ENCODE results near the gene MUL1.
A peak's percentile ranks its signal among the peaks of the same experiment; 100 is the strongest.

The MUL1 gene

DNA sequence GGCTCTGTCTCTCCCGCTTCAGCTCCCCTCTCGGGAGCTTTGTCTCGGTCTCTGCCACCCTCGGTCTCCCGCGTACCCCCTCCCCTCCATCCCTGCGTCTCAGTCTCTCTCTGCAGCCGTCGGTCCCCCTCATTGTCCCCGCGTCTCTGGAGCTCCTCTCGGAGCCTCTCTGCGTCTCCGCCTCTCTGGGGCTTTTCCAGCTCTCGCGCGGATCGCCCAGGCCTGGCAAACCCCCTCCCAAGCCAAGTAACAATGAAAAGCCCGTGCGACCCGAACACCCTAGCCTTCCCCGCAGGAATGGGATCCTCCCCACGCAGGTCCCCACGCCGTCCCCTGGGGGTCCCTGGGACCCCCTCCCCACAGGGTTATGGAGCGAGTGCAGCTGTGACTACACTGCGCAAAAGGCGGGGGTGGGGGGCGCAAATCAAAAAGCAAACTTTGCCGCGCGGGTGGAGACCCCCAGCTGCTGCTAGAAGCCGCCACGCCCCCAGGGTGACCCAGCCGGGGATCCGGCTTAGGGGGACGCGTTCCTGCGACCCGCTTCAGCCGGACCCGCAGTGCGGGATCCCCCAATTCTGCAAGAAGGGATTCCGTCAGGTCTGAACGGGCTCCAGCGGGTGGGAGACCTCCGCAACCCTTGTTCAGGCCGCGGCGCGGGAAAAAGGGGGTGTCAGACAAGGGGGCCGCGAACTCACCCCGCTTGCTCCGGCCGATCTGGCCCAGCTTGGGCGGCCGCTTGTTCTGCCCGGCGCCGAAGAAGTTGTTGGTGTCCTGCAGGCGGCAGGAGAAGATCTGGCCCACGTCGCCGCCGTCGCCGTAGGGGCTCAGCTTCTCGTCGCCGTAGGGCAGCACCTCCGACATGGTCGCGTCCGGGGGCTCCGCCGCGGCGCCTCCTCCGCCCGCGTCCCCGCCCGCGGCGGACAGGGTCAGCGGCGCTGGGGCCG is 23.2 kb downstream of the MUL1 start:
- Histone ChIP-seq H3K4me3 (ENCODE audit: low read depth, low read length) (peak overlapping the region; percentile 61), H3K4me1 (no peaks in the 10 kb centered on the region), H3K27me3 (peaks cover 21% of the 10 kb centered on the region)

DNA sequence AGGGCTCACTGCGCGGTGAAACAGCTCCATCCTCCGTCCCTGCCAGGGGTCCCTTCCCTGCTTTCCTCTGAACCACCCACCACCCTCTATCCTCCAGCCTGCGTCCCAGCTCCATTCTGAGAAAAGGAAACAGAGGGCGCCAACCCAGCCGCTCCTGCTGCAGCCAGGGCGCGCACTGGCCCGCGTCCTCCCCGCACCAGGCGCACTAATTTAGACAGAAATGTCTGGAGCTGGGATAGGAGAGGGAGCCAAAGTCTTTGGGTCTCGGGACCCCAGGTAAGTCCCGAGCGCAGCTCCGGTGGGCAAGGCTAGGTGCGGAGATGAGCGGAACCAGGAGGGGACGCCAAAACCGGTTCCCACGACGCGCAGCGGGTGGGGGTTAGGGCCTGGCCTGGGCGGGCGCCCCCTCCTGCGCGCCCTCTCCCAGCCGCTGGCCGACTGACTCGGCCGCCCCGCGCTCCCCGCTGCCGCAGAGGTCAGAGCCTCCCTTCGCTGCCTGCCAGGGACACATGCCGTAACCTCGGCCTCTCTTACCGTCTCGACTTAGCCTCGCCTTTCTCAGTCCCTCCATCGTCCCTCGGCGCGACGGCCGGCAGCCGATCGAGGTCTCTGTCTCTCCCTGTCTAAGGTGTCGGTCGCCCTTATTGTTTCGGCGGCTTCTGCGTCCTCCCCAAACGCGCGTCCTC is 24.0 kb downstream of the MUL1 start:
- peak; percentile 39 for DNase-seq
- Histone ChIP-seq H3K36me3 (no peaks in the 10 kb centered on the region), H3K27me3 (peaks cover 21% of the 10 kb centered on the region), H3K4me3 (ENCODE audit: low read depth, low read length) (peak overlapping the region; percentile 61), H3K4me1 (no peaks in the 10 kb centered on the region), H3K9me3 (no peaks in the 10 kb centered on the region)
- TF ChIP-seq, protein P1, sequence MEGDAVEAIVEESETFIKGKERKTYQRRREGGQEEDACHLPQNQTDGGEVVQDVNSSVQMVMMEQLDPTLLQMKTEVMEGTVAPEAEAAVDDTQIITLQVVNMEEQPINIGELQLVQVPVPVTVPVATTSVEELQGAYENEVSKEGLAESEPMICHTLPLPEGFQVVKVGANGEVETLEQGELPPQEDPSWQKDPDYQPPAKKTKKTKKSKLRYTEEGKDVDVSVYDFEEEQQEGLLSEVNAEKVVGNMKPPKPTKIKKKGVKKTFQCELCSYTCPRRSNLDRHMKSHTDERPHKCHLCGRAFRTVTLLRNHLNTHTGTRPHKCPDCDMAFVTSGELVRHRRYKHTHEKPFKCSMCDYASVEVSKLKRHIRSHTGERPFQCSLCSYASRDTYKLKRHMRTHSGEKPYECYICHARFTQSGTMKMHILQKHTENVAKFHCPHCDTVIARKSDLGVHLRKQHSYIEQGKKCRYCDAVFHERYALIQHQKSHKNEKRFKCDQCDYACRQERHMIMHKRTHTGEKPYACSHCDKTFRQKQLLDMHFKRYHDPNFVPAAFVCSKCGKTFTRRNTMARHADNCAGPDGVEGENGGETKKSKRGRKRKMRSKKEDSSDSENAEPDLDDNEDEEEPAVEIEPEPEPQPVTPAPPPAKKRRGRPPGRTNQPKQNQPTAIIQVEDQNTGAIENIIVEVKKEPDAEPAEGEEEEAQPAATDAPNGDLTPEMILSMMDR (IDR thresholded peaks at IDR 0.05; ENCODE audit: low read depth, low read length): peak; percentile 8; the same call in 1 of the 2 replicates

More for the DNA sequence above, 23.2 kb downstream of the MUL1 start:
- no peak for DNase-seq
- no peaks in the 10 kb centered on the region for H3K36me3 ChIP-seq
- H3K9me3 ChIP-seq: no peaks in the 10 kb centered on the region
- TF ChIP-seq, protein P1 (IDR thresholded peaks at IDR 0.05; ENCODE audit: low read depth, low read length): no peak

DNA sequence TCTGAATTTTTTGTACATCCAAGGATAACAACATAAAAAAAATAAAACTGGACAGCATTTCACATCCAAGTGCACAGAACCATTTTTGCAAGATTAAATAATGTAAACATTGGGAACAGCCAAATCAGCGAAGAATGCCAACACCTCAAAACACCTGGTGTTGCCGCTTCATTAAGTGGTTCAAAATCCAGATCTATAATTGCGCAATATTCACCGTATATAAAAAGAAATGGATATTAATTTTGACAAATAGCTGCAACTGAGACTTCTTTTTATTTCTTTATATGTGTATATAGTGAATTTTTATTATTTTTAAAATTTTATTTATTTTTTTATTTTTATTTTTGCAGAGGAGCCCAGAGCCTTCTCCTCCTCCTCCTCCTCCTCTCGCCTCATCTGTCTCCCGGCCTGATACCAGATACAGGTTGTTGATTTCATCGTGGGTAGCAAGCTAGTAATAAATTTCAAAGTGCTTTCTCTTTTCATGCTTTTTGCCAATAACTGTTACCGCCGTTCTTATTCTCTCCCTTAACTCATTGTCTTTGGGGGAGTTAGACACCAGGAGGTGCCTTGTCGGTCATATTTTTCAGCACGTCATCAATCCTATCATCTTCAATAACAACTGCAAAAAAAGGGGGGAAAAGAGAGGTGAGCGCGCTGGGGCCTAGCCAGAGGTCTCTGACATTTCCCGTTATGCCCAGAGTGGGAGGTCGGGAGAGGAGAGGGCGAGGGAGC is 24.7 kb downstream of the MUL1 start:
- Histone ChIP-seq H3K4me3 (ENCODE audit: low read depth, low read length) (peak overlapping the region; percentile 61), H3K4me1 (no peaks in the 10 kb centered on the region), H3K9me3 (no peaks in the 10 kb centered on the region), H3K27me3 (peaks cover 21% of the 10 kb centered on the region), H3K36me3 (no peaks in the 10 kb centered on the region)
- TF ChIP-seq, protein P1 (IDR thresholded peaks at IDR 0.05; ENCODE audit: low read depth, low read length): no peak
- DNase-seq: no peak

DNA sequence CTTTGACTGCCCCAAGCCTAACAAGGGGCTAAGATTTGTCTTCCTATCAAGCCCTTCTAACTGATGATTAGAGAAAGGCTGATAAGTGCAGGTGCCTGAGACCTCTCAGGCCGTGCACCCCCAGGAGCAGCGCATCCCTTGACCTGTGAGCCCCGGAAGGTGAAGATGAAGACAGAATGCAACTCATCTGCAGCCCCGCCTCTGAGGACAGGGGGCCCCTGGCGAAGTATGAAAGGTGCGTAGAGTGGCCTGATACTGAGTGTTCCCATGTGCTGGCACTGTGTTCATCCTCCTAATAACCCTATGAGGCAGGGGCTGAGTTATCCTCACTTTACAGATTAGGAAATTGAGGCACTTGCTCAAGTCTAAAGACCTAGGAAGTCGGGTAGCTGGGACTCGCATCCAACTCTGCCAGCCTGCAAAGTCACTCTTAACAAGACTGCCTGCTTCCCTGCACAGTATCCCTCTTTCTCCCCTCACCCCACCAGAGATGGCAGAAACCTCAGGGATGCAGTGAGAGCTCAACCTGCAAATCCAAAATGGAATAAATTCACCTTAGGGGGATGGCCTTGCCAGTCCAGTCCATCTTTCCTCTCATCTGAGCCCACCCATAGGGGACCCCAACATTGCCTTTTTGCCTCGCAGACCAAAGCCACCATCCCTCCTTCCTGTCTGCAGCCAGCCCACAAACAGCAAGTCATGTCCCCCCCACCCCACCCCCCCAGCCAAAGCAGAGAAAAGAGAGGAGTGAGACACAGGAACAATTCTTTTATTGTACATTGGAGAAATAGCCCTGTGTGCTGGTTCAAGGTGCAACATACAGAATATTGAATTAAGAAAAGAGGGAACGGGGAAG is 26.1 kb downstream of the MUL1 start:
- TF ChIP-seq, protein P1 (IDR thresholded peaks at IDR 0.05; ENCODE audit: low read depth, low read length): no peak
- Histone ChIP-seq H3K36me3 (no peaks in the 10 kb centered on the region), H3K9me3 (no peaks in the 10 kb centered on the region), H3K4me3 (ENCODE audit: low read depth, low read length) (no peak overlapping the region), H3K27me3 (peaks cover 18% of the 10 kb centered on the region), H3K4me1 (peaks cover 8% of the 10 kb centered on the region)
- DNase-seq: no peak

DNA sequence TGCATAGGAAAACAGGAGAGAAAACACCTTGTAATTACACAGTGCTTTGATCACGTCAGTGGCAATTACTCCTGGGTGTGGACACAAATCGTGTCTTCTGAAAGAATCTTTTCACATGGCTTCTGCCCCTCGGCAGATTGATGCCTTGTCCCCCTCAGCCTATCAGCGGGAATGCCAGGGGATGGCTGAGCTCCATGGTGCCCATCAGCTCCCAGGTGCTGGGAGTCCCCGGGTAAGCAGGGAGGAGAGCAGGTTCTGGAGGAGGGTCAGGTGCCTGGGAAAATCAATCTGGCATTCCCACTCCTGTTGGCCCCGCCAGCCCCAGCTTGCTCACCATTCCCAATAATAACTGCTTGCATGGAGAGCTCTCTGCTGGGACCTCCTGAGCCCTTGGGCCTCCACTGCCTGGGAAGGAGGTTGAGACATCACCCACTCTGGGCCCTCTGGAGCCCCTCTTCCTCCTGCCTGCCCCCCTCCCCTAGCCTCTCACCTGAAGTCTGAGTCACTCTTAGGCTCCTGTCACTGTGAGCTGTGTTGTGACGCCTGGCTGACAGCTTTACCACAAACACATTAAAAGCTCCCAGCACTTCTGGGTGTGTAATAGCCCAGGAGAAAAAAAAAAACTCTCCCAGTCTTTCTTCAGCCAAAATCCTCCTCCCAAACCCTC is 26.9 kb downstream of the MUL1 start:
- TF ChIP-seq, protein P1 (IDR thresholded peaks at IDR 0.05; ENCODE audit: low read depth, low read length): no peak
- DNase-seq: no peak
- Histone ChIP-seq H3K9me3 (no peaks in the 10 kb centered on the region), H3K27me3 (peaks cover 14% of the 10 kb centered on the region), H3K4me3 (ENCODE audit: low read depth, low read length) (no peak overlapping the region), H3K36me3 (no peaks in the 10 kb centered on the region), H3K4me1 (peaks cover 10% of the 10 kb centered on the region)

Data from BE2C (cell line).